Sigmoid colon (tissue), 4 donors: Measurements from ENCODE around the gene MBNL1.

Source experiments
- CTCF ChIP-seq, 4 experiments: fragments of 450-650 bp in 3 of 4; fragments of 200-600 bp in 1 of 4; IDR thresholded peaks; one replicate each; pipeline ENCODE4 v1.5.1; 2016 to 2019; ENCODE audit warnings: antibody characterized with exemption in 4 of 4, mild to moderate bottlenecking in 3 of 4, moderate library complexity in 2 of 4
- EP300 ChIP-seq, 4 donors: sonication (generic); formaldehyde crosslinking; IDR thresholded peaks; one replicate each; pipeline ENCODE4 v1.6.1; 2017; ENCODE audit warnings: antibody characterized with exemption in 4 of 4
- POLR2A ChIP-seq, 2 donors: fragments of 450-650 bp; IDR thresholded peaks; one replicate each; pipeline ENCODE4 v1.6.1; 2016; ENCODE audit warnings: antibody characterized with exemption in 2 of 2, mild to moderate bottlenecking in 2 of 2, moderate library complexity in 2 of 2
- POLR2AphosphoS5 ChIP-seq, 4 donors: sonication (generic); formaldehyde crosslinking; IDR thresholded peaks; one replicate each; pipeline ENCODE4 v1.6.1; 2017; ENCODE audit warnings: antibody characterized with exemption in 4 of 4

GRCh38 chr3:152305075-152305474, 36.3 kb downstream of the MBNL1 start:
- TF ChIP-seq CTCF (IDR thresholded peaks at IDR 0.05), result no peak
- TF ChIP-seq POLR2A (IDR thresholded peaks at IDR 0.05), result no peak
- no peak for TF ChIP-seq POLR2AphosphoS5 (IDR thresholded peaks at IDR 0.05)
- TF ChIP-seq EP300 (IDR thresholded peaks at IDR 0.05), result no peak
